SKM-1 (cell line): ENCODE measurements around the gene EFCAB11.
A peak's percentile ranks its signal among the peaks of the same experiment; 100 is the strongest.

Experiments
- DNase-seq: peaks from one replicate; lab custom pipeline; 2025; ENCODE audit not compliant: unreplicated experiment; lab: John Stamatoyannopoulos, UW

Gene EFCAB11

DNA sequence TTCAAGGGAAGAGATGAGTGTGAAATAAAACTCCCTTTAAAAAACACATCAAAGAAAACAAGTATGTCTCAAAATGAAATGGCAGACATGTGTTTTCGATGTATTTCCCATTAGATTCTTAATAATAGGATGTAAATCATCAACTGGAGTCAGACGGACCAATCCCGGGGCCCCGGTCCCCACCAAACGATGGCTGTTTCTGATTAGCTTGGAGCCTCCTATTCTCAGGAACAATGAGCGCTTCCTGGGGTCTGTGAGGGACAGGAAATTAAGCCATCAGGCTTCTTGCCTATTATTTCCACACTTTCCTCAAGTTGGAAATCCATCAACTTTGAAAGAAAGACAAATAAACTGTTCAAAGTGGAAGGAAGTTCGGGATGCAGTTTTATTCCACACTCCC, 179.4 kb downstream of the EFCAB11 start:
- no peak for DNase-seq

DNA sequence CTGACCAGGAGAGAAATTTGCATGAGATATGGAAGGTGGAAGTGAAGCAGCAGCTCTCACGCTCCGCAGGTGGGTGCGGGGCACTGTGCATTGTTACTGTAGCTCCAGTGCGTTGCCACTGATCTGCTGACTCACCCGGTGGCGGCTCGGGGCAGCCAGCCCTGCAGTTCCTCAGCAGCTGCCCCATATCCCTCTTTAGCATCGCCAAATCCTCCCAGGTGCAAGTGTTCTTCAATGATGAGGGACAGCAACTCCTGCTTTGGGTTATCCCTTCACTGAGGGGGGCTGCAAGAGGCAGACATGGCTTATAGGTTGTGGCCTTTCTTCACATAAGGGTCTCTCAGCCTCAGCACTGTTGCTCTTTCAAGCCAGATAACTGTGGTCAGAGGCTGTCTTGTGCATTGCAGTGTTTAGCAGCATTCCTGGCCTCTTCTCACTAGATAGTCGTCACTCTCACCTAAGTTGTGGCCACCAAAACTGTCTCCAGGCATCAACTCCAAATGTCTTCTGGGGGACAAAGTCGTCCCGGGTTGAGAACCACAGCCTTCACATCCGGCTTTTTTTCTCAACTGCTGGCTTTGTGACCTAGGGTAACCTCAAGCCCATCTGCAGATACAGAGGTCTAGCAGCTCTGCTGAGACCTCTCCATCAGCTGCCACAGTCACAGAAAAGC, 180.8 kb downstream of the EFCAB11 start:
- DNase-seq: peak; percentile 7

DNA sequence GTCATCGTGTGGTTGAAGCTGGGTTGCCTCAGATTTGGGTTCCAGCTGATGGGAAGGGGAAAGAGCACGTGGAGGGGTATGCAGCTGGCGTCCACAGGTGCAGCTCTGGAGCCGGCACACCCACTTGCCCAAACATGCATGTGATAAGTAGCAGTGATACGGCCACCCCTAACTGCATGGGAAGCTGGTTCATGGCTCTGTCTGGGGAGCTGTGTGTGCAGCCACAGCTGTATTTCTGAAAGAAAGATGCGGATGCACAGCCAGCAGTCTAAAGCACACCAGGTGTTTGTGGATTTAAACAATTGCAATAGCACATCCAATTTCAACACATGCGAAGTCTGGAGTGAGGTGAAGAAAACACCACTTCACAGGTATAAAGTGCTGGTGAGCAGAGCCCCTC, 181.4 kb downstream of the EFCAB11 start:
- DNase-seq: no peak

DNA sequence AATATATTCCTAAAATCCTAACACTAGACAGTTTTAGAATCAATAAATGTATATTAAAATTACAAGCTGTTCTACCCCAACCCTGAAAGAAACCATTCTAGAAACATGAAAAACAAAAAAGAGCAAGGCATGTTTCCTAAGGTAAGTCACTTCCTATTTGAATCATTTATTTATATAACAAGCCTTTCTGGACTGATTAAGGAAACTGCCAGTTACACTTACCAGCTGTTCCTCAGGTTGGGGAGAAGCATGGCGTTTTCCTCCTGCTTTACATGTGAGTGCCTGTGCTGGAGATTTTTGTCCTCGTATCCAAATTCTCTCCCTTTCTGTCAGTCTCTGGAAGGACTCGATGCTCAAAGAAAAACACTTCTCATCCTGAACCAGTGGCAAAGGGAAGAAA, 183.3 kb downstream of the EFCAB11 start:
- no peak for DNase-seq

DNA sequence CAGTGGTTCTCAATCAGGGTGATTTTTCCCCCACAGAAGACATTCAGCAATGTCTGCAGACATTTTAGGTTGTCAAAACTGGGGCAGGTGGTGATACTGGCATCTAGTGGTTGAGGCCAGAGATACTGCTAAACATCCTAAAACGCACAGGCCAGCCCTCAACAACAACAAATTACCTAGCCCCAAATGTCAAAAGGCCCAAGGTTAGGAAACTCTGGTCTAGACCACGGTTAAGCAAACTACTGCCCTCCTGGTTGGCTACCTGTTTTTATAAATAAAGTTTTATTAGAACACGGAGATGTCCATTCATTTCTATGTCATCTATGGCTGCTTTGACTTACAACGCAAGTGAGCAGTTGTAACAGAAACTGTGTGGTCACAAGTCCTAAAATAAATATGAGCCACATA, 186.7 kb downstream of the EFCAB11 start:
- peak; percentile 2 for DNase-seq

DNA sequence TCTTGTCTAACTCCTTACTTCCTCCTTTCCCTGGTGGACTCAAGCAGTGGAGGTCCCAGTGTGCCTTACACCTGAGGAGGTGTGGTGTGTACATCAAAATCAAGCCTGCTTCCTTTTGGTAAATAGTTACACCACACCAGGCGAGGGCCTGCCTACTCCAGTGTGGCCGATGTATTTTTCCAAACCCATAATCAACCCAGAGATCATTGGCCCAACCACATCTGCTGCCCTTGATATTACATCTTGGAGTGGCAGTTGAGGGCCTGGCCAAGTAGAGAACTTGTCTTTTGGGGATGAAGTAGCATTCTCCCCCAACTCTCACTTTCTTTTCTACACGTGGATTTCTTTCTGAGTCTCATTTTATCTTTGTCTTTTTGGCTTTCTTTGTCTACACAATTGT, 187.4 kb downstream of the EFCAB11 start:
- DNase-seq: no peak

DNA sequence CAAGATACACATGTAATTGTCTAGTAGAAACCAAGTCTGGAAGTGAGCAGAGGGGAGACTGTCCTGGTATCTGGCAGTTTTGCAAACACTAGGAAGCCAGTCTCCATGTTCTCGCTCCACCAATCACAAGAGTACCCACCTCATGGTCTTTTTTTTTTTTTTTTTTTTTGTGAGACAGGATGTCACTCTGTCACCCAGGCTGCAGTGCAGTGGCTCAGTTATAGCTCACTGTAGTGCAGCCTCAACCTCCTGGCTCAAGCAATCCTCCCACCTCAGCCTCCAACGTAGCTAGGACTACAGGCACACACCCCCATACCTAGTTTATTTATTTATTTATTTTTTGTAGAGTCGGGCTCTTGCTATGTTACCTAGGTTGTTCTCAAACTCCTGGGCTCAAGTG, 189.2 kb downstream of the EFCAB11 start:
- DNase-seq: no peak

DNA sequence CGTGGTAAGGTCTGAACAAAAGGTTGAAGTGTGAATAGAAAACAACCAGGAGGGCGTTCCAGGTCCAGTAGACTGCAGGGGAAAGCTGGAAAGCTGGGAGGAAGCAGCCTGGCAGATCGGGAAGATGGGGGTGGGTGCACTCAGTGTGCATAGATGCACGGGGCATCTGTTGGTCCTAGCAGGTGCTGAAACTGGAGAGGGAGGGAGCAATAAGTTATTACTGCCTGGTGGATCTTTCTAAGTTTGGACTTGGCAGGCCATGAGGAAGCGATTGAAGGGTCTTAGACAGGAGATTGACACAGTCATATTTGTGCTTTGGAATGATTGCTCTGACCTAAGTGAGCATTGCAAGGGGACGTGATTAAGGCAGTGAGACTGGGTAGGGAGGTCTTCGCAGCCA, 194.4 kb downstream of the EFCAB11 start:
- DNase-seq: no peak

DNA sequence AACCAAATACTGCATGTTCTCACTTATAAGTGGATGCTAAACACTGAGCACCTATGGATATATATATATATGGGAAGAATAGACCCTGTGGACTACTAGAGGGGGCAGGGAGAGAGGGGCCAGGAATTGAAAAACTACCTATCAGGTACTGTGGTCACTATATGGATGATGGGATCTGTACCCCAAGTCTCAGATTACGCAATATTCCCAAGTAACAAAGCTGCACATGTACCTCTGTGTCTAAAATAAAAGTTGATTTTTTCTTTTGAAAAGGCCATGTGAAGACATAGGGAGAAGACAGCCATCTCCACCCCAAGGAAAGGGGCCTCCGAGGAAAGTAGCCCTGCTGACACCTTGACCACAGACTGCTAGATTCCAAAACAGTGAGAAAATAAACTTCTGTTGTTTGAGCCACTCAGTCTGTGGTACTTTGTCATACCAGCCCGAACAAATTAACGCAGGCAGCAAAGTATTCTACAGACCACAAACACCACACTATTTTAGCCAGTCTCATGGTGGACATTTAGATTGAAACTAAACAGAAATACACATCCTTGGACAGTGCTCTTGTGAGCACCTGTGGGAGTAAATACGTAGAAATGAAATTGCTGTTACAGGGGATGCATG, 197.1 kb downstream of the EFCAB11 start:
- DNase-seq: no peak

DNA sequence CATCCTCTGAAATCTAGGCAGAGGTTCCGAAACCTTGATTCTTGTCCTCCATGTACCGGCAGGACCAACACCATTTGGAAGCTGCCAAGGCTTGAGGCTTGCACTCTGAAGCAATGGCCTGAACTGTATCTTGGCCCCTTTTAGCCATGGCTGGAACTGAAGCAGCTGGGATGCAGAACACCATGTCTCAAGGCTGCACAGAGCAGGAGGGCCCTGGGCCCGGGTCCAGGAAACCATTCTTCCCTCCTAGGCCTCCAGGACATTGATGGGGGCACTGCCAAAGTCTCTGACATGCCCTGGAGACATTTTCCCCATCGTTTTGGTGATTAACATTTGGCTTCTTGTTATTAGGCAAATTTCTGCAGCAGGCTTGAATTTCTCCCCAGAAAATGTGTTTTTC, 198.7 kb downstream of the EFCAB11 start:
- no peak for DNase-seq

DNA sequence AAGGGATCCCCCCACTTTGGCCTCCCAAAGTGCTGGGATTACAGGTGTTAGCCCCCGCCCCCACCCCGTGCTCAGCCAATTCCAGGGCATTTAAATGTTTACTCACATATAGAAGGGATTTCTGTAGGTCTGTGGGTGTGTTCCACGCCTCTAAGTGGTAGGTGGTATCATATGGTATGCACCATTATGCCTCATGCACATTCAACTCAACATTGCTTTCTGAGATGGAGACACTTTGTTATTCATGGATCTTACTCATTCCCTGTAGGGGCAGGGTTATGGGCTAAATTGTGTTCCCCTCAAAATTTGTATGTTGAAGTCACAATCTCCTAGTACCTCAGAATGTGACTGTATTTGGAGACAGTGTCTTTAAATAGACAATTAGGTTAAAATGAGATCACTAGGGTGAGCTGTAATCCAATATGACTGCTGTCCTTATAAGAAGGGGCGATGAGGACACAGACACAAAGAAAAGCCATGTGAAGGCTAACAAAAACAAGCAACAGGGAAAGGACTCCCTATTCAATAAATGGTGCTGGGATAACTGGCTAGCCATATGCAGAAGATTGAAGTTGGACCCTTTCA, 200.6 kb downstream of the EFCAB11 start:
- no peak for DNase-seq

DNA sequence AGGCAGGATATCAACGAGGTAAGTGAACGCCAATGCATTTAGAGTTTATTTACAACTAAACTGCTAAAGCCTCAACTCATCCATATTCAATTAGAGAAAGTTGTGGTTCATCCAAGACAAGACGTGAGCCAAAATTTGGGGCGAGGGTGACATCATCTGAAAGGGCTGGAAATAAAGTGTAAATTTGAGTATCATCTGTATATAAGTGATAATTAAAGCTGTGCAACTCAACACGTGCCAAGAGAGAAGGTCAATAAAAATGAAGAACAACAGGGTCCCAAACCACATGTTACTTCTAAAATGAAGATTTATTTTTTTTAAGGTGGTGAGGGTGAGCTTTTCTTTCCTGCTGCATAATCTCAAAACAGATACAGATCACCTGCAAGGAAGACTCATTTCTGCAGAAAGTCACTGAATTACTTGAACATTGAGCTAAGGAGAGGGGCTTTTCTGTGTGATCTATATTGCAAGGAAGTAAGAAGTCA, 203.6 kb downstream of the EFCAB11 start:
- DNase-seq: no peak

DNA sequence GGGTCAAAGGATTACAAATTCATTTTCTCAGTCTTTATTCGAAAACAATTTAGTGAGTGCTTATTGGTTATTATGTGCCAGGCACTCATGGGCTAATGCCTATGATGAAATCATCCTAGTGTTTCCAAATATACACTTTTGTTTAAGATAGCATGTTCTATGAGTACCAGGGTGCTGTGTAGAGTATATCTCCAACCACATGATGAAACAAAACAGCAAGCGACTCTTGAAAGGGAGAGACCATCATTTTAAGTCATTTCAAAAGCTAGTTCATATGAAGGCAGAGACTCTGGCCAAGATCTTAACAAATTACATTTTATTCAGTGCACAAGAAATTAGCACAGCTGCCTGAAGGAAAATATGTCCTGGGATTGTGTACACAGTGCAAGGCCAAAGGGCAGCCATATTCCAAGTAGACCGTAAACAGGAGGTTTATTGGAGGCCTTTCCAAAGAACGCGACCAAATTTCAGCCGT, 204.2 kb downstream of the EFCAB11 start:
- no peak for DNase-seq

DNA sequence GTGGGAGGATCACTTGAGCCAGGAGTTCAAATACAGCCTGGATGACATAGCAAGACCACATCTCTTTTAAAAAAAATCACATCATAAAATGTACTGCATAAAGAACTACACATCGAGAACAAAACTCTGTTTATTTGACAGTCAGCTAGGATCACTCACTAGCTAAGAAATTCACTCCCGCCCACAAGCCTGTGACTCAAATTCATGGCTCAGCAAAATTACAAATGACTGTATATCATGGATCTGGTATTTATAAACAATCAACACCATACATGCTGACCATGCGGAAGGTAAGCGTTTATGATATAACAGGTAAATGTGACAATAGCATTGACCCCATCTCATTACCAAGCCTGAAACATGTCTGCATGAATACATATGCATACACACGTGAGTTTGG, 206.5 kb downstream of the EFCAB11 start:
- no peak for DNase-seq

DNA sequence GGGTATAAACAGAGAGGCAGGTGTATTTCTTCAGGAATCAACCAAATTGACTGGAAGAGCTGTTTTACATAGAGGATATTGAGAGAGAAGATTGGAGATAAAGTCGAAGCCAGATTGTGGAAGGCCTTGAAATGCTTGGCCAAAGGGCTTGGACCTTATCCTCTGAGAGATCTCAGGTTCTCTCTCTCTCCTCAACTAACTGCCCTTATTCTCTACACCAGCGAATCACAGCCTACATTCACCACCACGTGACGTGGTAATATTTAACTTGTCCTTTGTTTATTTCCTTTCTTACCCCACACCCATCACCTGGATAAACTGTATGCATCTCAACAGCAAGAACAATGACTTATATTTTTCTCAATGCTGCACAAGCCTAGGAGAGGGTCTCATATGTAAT, 207.4 kb downstream of the EFCAB11 start:
- no peak for DNase-seq

DNA sequence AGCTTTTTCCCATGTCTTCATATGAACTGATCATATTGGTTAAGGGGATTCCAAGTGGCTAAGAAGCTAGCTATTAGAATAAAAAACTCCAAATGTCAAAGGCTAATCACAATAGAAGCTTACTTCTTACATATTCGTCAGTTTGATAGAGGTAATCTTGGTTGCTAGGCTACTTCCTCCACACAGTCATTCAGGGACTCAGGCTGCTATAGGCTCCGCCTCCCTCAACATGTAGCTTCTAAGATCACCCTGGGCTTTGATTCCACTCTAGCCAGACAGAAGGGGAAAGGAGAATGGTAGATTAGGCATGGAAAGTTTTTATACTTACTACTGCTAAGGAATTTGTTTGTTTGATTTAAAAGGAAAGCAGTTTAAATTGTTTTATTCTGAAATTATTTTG, 207.9 kb downstream of the EFCAB11 start:
- no peak for DNase-seq

DNA sequence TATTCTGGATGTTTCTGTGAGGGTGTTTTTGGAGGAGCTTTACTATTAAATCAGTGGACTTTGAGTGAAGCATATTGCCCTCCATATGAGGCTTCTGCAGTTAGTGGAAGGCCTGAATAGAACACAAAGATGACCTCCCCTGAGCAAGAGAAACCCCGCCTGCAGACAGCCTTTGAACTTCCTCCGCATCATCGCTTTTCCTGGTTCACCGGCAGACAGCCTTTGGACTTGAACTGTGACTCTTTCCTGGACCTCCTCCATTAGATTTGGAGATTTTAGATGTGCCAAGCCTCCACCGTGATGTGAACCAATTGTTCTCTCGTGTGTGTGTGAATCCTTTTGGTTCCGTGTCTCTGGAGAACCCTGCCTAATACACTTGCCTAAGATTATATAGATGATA, 208.4 kb downstream of the EFCAB11 start:
- no peak for DNase-seq
